ENCODE data around the gene KIDINS220.

GRCh38 chr2:8831516-8831915 is 5.9 kb downstream of the KIDINS220 start:
- no peak for TF ChIP-seq REST (IDR thresholded peaks at IDR 0.05)
- no peak for TF ChIP-seq CTCF (IDR thresholded peaks at IDR 0.05; ENCODE audit: low read depth, low read length, missing input control)
